ENCODE results near the gene LTBP1. TPM values are rescaled to one million over a fixed set of nuclear protein-coding genes. Genes with fewer than 3 reads are reported as not detected.

Gene LTBP1
- total RNA-seq, 5 donors from 2014 or later (not counting 1 experiment from before 2014, with no cell fraction given) = 0.16 to 0.76 (median 0.43) TPM

DNA sequence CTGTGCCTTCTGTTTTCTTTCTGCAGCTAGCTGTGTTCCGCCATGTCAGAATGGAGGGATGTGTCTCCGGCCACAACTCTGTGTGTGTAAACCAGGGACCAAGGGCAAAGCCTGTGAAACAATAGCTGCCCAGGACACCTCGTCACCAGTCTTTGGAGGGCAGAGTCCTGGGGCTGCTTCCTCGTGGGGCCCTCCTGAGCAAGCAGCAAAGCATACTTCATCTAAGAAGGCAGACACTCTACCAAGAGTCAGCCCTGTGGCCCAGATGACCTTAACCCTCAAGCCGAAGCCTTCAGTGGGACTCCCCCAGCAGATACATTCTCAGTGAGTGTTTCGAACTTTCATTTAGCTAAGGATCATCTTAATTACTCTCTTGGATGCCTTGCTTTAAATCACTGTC, 74.1 kb downstream of the LTBP1 start:
- no peaks in the 10 kb centered on the region for H3K36me3 ChIP-seq (ENCODE audit: control insufficient read depth in 2 of 2, extremely low read depth in 1 of 2, insufficient read depth in 1 of 2, low read length in 1 of 2)
- no peak overlapping the region for H3K4me3 ChIP-seq (ENCODE audit: control insufficient read depth in 1 of 2, extremely low read depth in 1 of 2, low read length in 1 of 2)
- no peaks in the 10 kb centered on the region for H3K36me3 Mint-ChIP-seq
- H3K4me1 Mint-ChIP-seq = no peaks in the 10 kb centered on the region
- H3K27me3 Mint-ChIP-seq = peaks cover 12 to 33% of the 10 kb centered on the region in 2 donors
- peaks cover 0 to 9% of the 10 kb centered on the region in 2 experiments for H3K27me3 ChIP-seq (replicated peaks in 1 of 2; ENCODE audit: control insufficient read depth in 2 of 2, extremely low read depth in 1 of 2, insufficient read depth in 2 of 2, low read length in 1 of 2)
- no peak for DNase-seq
- no peaks in the 10 kb centered on the region for H3K4me1 ChIP-seq (ENCODE audit: control insufficient read depth in 1 of 2, extremely low read depth in 1 of 2, insufficient read depth in 2 of 2, low read length in 2 of 2)
- 80% methylated on average over 6 of the region's 6 CpGs for WGBS (ENCODE audit: insufficient coverage)
- CTCF ChIA-PET = no interaction called here
- no peak for ATAC-seq (replicated peaks in 1 of 4)
- no peak overlapping the region for H3K27ac ChIP-seq (ENCODE audit: low read length)
- POLR2A ChIA-PET = interaction anchor here in 1 of 2 donors (0.6 kb wide), 1 partner anchor 41 kb away, joined by 3 read pairs; no protein-coding TSS in a partner anchor
- no peak overlapping the region for H3K27ac Mint-ChIP-seq
- peaks cover 0 to 6% (median 4%) of the 10 kb centered on the region in 3 donors for H3K9me3 Mint-ChIP-seq
- H3K9me3 ChIP-seq = no peaks in the 10 kb centered on the region
- H3K4me3 Mint-ChIP-seq = no peak overlapping the region

DNA sequence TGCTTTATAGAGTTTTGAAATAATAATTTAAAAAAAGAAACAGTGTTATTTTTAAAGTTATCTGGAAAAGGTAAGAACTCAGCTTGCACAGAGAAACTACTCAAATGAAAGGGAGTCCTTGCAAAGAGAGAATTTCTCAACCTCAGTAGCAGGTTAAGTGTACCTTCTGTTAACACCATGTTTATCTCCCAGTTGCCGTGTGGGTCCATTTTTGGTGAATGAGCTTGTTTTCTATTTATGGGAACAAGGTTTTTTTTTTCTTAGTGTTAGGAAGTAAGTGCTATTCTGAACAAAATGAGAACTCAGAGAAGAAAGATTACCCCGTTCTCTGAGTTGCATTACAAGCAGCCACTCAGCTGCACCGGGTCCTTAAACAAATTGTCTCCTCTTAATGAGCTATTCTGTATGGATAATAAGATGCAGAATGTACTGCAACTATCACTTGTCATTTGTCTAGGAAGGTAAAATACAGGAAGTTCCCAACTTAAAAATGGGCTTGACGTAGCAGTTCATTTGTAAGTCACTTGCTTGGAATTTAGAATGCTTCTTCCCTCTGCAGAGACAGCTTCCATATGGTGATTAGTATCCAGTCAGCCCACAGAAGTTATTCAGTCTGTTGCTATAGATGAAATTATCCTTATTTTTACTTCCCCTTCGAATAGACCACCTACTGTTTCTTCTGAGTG, 74.9 kb downstream of the LTBP1 start:
- H3K36me3 ChIP-seq (ENCODE audit: control insufficient read depth in 2 of 2, extremely low read depth in 1 of 2, insufficient read depth in 1 of 2, low read length in 1 of 2) = no peaks in the 10 kb centered on the region
- no peak overlapping the region for H3K27ac ChIP-seq (ENCODE audit: low read length)
- Mint-ChIP-seq H3K27me3 (peaks cover 12 to 33% of the 10 kb centered on the region in 2 donors), H3K9me3 (peaks cover 0 to 6% (median 4%) of the 10 kb centered on the region in 3 donors), H3K4me1 (no peaks in the 10 kb centered on the region), H3K36me3 (no peaks in the 10 kb centered on the region), H3K27ac (no peak overlapping the region), H3K4me3 (no peak overlapping the region)
- peaks cover 0 to 9% of the 10 kb centered on the region in 2 experiments for H3K27me3 ChIP-seq (replicated peaks in 1 of 2; ENCODE audit: control insufficient read depth in 2 of 2, extremely low read depth in 1 of 2, insufficient read depth in 2 of 2, low read length in 1 of 2)
- no peaks in the 10 kb centered on the region for H3K9me3 ChIP-seq
- H3K4me1 ChIP-seq (ENCODE audit: control insufficient read depth in 1 of 2, extremely low read depth in 1 of 2, insufficient read depth in 2 of 2, low read length in 2 of 2) = no peaks in the 10 kb centered on the region
- no peak for DNase-seq
- WGBS (ENCODE audit: insufficient coverage) = no CpG with 5 or more reads among the region's 5 CpGs
- no peak for ATAC-seq (replicated peaks in 1 of 4)
- CTCF ChIA-PET = no interaction called here
- POLR2A ChIA-PET = interaction anchor here in 1 of 2 donors (0.6 kb wide), 1 partner anchor 40 kb away, joined by 3 read pairs; no protein-coding TSS in a partner anchor
- H3K4me3 ChIP-seq (ENCODE audit: control insufficient read depth in 1 of 2, extremely low read depth in 1 of 2, low read length in 1 of 2) = no peak overlapping the region

DNA sequence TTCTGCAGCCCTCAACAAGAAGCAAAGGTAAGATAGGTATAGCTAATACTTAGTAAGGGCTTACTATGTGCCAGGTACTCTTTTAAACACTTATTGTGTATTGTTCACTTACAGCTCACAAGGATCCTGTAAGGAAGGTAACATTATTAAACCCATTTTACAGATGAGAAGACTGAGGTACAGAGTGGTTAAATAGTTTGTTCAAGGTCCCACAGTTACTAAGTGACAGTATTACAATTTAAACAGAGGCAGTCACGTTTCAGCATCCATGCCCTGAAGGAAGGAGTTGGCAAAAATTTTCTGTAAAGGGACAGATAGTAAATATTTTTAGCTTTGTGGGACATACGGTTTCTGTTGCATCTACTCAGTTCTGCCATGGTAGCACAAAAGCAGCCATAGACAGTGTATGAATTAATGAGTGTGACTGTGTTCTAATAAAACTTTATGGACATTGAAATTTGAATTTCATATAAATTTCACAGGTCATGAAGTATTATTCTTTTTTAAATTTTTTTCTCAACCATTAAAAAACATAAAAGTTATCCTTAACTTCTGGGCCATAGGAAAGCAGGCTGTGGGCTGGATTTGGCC, 75.7 kb downstream of the LTBP1 start:
- Mint-ChIP-seq H3K27ac (no peak overlapping the region), H3K4me3 (no peak overlapping the region), H3K4me1 (no peaks in the 10 kb centered on the region), H3K27me3 (peaks cover 12 to 33% of the 10 kb centered on the region in 2 donors), H3K9me3 (peaks cover 0 to 6% (median 4%) of the 10 kb centered on the region in 3 donors), H3K36me3 (no peaks in the 10 kb centered on the region)
- Histone ChIP-seq H3K4me1 (ENCODE audit: control insufficient read depth in 1 of 2, extremely low read depth in 1 of 2, insufficient read depth in 2 of 2, low read length in 2 of 2) (no peaks in the 10 kb centered on the region), H3K27me3 (replicated peaks in 1 of 2; ENCODE audit: control insufficient read depth in 2 of 2, extremely low read depth in 1 of 2, insufficient read depth in 2 of 2, low read length in 1 of 2) (peaks cover 0 to 9% of the 10 kb centered on the region in 2 experiments), H3K9me3 (no peaks in the 10 kb centered on the region), H3K4me3 (ENCODE audit: control insufficient read depth in 1 of 2, extremely low read depth in 1 of 2, low read length in 1 of 2) (no peak overlapping the region), H3K27ac (ENCODE audit: low read length) (no peak overlapping the region), H3K36me3 (ENCODE audit: control insufficient read depth in 2 of 2, extremely low read depth in 1 of 2, insufficient read depth in 1 of 2, low read length in 1 of 2) (no peaks in the 10 kb centered on the region)
- 80% methylated on average over 1 of the region's 2 CpGs for WGBS (ENCODE audit: insufficient coverage)
- CTCF ChIA-PET = no interaction called here
- ATAC-seq (replicated peaks in 1 of 4) (no peak), DNase-seq (no peak)
- POLR2A ChIA-PET = no interaction called here

DNA sequence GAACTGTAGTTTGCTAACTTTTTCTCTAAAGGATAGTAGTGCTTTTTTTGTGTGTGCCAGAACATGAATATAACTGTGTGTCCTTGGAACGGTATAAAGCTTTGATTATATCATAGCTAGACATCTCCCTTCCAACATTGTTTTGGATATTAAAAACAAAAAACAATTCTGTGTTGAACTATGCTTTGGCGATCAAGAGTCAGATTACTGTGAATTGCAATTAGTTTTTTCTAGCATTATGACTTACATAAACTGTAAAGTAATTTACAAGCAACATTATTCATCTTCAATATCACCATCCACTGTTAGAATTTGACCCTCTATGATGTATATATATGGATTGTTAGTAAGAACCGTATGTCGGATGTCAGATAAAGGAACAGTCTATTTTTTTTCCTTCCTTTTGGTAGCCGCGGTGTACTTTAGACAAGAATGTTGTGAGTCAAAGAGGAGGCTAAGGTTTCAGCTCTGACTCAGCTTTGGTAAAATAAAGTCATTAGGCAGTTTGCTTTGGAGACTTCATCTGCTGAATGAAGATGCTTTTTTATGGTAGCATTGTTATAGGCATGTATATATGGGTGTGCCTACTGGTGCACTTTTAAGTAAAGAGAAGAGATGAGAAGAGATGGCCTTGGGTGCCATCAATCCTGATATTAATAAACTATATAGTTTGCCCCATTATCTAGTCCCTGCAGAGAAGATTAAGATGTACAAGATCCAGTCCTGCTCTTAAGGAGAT, 76.4 kb downstream of the LTBP1 start:
- CTCF ChIA-PET = no interaction called here
- Histone ChIP-seq H3K27me3 (replicated peaks in 1 of 2; ENCODE audit: control insufficient read depth in 2 of 2, extremely low read depth in 1 of 2, insufficient read depth in 2 of 2, low read length in 1 of 2) (peaks cover 0 to 9% of the 10 kb centered on the region in 2 experiments), H3K36me3 (ENCODE audit: control insufficient read depth in 2 of 2, extremely low read depth in 1 of 2, insufficient read depth in 1 of 2, low read length in 1 of 2) (no peaks in the 10 kb centered on the region), H3K4me1 (ENCODE audit: control insufficient read depth in 1 of 2, extremely low read depth in 1 of 2, insufficient read depth in 2 of 2, low read length in 2 of 2) (no peaks in the 10 kb centered on the region), H3K4me3 (ENCODE audit: control insufficient read depth in 1 of 2, extremely low read depth in 1 of 2, low read length in 1 of 2) (no peak overlapping the region), H3K9me3 (no peaks in the 10 kb centered on the region), H3K27ac (ENCODE audit: low read length) (no peak overlapping the region)
- Mint-ChIP-seq H3K4me1 (no peaks in the 10 kb centered on the region), H3K27me3 (peaks cover 15 to 36% of the 10 kb centered on the region in 2 donors), H3K9me3 (peaks cover 0 to 6% (median 4%) of the 10 kb centered on the region in 3 donors), H3K4me3 (no peak overlapping the region), H3K36me3 (no peaks in the 10 kb centered on the region), H3K27ac (no peak overlapping the region)
- ATAC-seq (replicated peaks in 1 of 4) (no peak), DNase-seq (no peak)
- WGBS (ENCODE audit: insufficient coverage) = no CpG with 5 or more reads among the region's 6 CpGs
- POLR2A ChIA-PET = no interaction called here

DNA sequence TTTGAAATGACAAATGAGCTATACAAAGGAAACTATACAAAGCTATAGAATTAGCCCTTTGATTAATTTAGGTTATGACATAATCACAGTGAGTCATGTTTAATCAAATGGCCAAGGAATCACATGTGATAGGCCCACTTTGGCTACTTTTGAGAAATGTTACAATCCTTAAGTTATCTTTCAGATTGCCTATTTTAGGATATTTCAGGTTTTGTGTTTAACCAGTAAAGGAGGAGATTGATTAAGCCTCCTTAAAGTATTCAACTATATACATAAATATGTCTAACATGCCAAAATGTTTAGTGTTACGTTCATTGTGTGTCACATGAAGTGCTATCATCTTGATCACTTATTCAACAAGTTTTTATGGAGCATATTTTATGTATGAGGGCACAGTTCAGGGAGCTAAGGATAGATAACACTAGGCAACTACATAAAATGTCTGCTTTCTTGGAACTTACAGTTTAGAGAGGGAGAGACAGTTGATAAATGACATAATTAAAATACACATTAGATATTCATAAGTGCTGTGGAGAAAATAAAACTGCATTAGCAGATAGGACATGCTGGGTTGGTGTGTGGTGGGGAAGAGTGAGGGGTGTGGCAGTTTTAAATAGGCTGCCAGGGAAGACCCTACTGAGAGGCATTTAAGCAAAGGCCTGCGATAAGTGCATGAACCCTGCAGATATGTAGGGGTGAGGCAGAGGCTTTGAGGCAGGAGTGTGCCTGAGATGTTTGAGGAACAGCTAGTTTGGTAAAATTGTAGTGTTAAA, 77.2 kb downstream of the LTBP1 start:
- DNase-seq = no peak
- no peaks in the 10 kb centered on the region for H3K4me1 ChIP-seq (ENCODE audit: control insufficient read depth in 1 of 2, extremely low read depth in 1 of 2, insufficient read depth in 2 of 2, low read length in 2 of 2)
- 100% methylated on average over 1 of the region's 2 CpGs for WGBS (ENCODE audit: insufficient coverage)
- peaks cover 15 to 36% of the 10 kb centered on the region in 2 donors for H3K27me3 Mint-ChIP-seq
- H3K36me3 ChIP-seq (ENCODE audit: control insufficient read depth in 2 of 2, extremely low read depth in 1 of 2, insufficient read depth in 1 of 2, low read length in 1 of 2) = no peaks in the 10 kb centered on the region
- CTCF ChIA-PET = no interaction called here
- no peak overlapping the region for H3K27ac ChIP-seq (ENCODE audit: low read length)
- peaks cover 0 to 9% of the 10 kb centered on the region in 2 experiments for H3K27me3 ChIP-seq (replicated peaks in 1 of 2; ENCODE audit: control insufficient read depth in 2 of 2, extremely low read depth in 1 of 2, insufficient read depth in 2 of 2, low read length in 1 of 2)
- H3K36me3 Mint-ChIP-seq = no peaks in the 10 kb centered on the region
- POLR2A ChIA-PET = no interaction called here
- no peaks in the 10 kb centered on the region for H3K9me3 ChIP-seq
- H3K4me3 Mint-ChIP-seq = no peak overlapping the region
- no peak overlapping the region for H3K27ac Mint-ChIP-seq
- H3K4me3 ChIP-seq (ENCODE audit: control insufficient read depth in 1 of 2, extremely low read depth in 1 of 2, low read length in 1 of 2) = no peak overlapping the region
- no peaks in the 10 kb centered on the region for H3K4me1 Mint-ChIP-seq
- H3K9me3 Mint-ChIP-seq = peaks cover 0 to 6% (median 4%) of the 10 kb centered on the region in 3 donors
- no peak for ATAC-seq (replicated peaks in 1 of 4)

- ATAC-seq (replicated peaks in 1 of 4) (no peak), DNase-seq (no peak)
- peaks cover 15 to 36% of the 10 kb centered on the region in 2 donors for H3K27me3 Mint-ChIP-seq
- Histone ChIP-seq H3K9me3 (no peaks in the 10 kb centered on the region), H3K36me3 (ENCODE audit: control insufficient read depth in 2 of 2, extremely low read depth in 1 of 2, insufficient read depth in 1 of 2, low read length in 1 of 2) (no peaks in the 10 kb centered on the region), H3K4me3 (ENCODE audit: control insufficient read depth in 1 of 2, extremely low read depth in 1 of 2, low read length in 1 of 2) (no peak overlapping the region), H3K27me3 (replicated peaks in 1 of 2; ENCODE audit: control insufficient read depth in 2 of 2, extremely low read depth in 1 of 2, insufficient read depth in 2 of 2, low read length in 1 of 2) (peaks cover 0 to 9% of the 10 kb centered on the region in 2 experiments), H3K4me1 (ENCODE audit: control insufficient read depth in 1 of 2, extremely low read depth in 1 of 2, insufficient read depth in 2 of 2, low read length in 2 of 2) (no peaks in the 10 kb centered on the region), H3K27ac (ENCODE audit: low read length) (no peak overlapping the region)
- H3K27ac Mint-ChIP-seq = no peak overlapping the region
- H3K4me1 Mint-ChIP-seq = no peaks in the 10 kb centered on the region
- no peak overlapping the region for H3K4me3 Mint-ChIP-seq
- no peaks in the 10 kb centered on the region for H3K36me3 Mint-ChIP-seq
- ChIA-PET CTCF (no interaction called here), POLR2A (no interaction called here)
- WGBS (ENCODE audit: insufficient coverage) = 58% methylated on average over 1 of the region's 2 CpGs
- peaks cover 0 to 6% (median 4%) of the 10 kb centered on the region in 3 donors for H3K9me3 Mint-ChIP-seq
Measured at GRCh38 chr2:33024758-33025157, 78.0 kb downstream of the LTBP1 start.

All from T-cell (primary cell).